H1 (cell line): ENCODE data around the gene MYOZ2. TPM values are rescaled to one million over a fixed set of nuclear protein-coding genes. Genes with fewer than 3 reads are reported as not detected.

Experiments used
- CHD2 ChIP-seq: IDR thresholded peaks from 2 replicates; pipeline ENCODE4 v1.6.1; 2012; ENCODE audit warnings: low read length, improper control_type of control experiment
- CHD7 ChIP-seq: fragments of 300-600 bp; sonication (generic); IDR thresholded peaks from 2 replicates; pipeline ENCODE4 v1.7.1; 2012; ENCODE audit warnings: low read length, moderate library complexity, mild to moderate bottlenecking, inconsistent platforms; ENCODE audit not compliant: insufficient replicate concordance
- HDAC2 ChIP-seq, 2 experiments: fragments of 300-600 bp in 1 of 2; sonication (generic) in 1 of 2; IDR thresholded peaks; 2 replicates each; pipeline ENCODE4 v1.6.1; 2011 to 2012; ENCODE audit warnings: low read depth in 2 of 2, low read length in 2 of 2, mild to moderate bottlenecking in 2 of 2, moderate library complexity in 2 of 2, borderline replicate concordance in 1 of 2, inconsistent platforms in 1 of 2
- JUND ChIP-seq: IDR thresholded peaks from 2 replicates; pipeline ENCODE4 v1.6.1; 2011; ENCODE audit warnings: mild to moderate bottlenecking, improper control_type of control experiment, low read length
- KDM4A ChIP-seq: IDR thresholded peaks from one replicate; pipeline ENCODE4 v1.7.1; 2012; ENCODE audit warnings: low read depth, mild to moderate bottlenecking, moderate library complexity, low read length, inconsistent platforms; ENCODE audit not compliant: severe bottlenecking
- NRF1 ChIP-seq: IDR thresholded peaks from 2 replicates; pipeline ENCODE4 v1.6.1; 2011; ENCODE audit warnings: mild to moderate bottlenecking, low read depth, low read length, improper control_type of control experiment
- SP1 ChIP-seq: IDR thresholded peaks from 2 replicates; pipeline ENCODE4 v1.6.1; 2011; ENCODE audit warnings: low read depth, low read length
- polyA plus RNA-seq, 7 experiments: library from polyadenylated mRNA; depleted of rRNA in 3 of 7; stranded (reverse) in 5 of 7; unstranded in 2 of 7; fragments of >200 nt in 5 of 7; fragments of 200-250 nt in 2 of 7; gene quantifications; 1 replicate in 5 of 7; 2 replicates in 1 of 7; 4 replicates in 1 of 7; pipeline versions ENCODE4 v1.2.1 to v1.2.3, GENCODE V29; 2011 to 2013; ENCODE audit warnings: missing spikeins in 2 of 7, mixed read lengths in 2 of 7
- total RNA-seq: library from RNA; stranded (reverse); fragmentation: NEBNext Ultra II Directional; extraction: Animal tissue kit (Norgen Biotek cat#: 25700); gene quantifications from 2 replicates; pipeline ENCODE4 v1.2.1, GENCODE V29; 2021

MYOZ2 gene
- total and polyA plus RNA-seq, 2 of the 8 experiments (the other 6 are each of a cell fraction or from before 2014, with no cell fraction given): not detected

GRCh38 chr4:119162174-119162573 lies 26.5 kb downstream of the MYOZ2 start (continued):
- TF ChIP-seq CHD7: no peak
- TF ChIP-seq NRF1: no peak
- no peak for TF ChIP-seq KDM4A
- no peak for TF ChIP-seq HDAC2 (IDR thresholded peaks at IDR 0.05; ENCODE audit: borderline replicate concordance in 1 of 2, low read depth in 2 of 2, low read length in 2 of 2)
- no peak for TF ChIP-seq CHD2
- TF ChIP-seq JUND: no peak
- TF ChIP-seq SP1: no peak
